GM21360 (cell line): Measurements from ENCODE around the gene KCNJ10.

Experiments
- ATAC-seq: cut with Tn5 transposase; IDR thresholded peaks from one replicate; pipeline ENCODE4 v1.9.1; 2021; ENCODE audit warnings: mild to moderate bottlenecking, moderate library complexity; ENCODE audit not compliant: unreplicated experiment

KCNJ10 gene

GRCh38 chr1:160084771-160085321, 14.9 kb upstream of the KCNJ10 start:
- no peak for ATAC-seq

GRCh38 chr1:160083968-160084770, 14.2 kb upstream of the KCNJ10 start:
- ATAC-seq = peak; percentile 62

GRCh38 chr1:160082926-160083325, 13.0 kb upstream of the KCNJ10 start:
- no peak for ATAC-seq

GRCh38 chr1:160082487-160082886, 12.5 kb upstream of the KCNJ10 start:
- ATAC-seq = no peak

GRCh38 chr1:160081261-160081936, 11.4 kb upstream of the KCNJ10 start, which contains the start of gene KCNJ9:
TSS of gene KCNJ9 (plus strand) at chr1:160081538. CDS start at chr1:160084031, 2,493 bp downstream.
- ATAC-seq = no peak

GRCh38 chr1:160080381-160081100, 10.6 kb upstream of the KCNJ10 start:
- ATAC-seq = no peak

- no peak for ATAC-seq
Observed at GRCh38 chr1:160079448-160079847, 9.5 kb upstream of the KCNJ10 start.

GRCh38 chr1:160078512-160079195, 8.7 kb upstream of the KCNJ10 start:
- no peak for ATAC-seq

- ATAC-seq = no peak
Observed at GRCh38 chr1:160077486-160077885, 7.5 kb upstream of the KCNJ10 start.

- no peak for ATAC-seq
Observed at GRCh38 chr1:160076295-160076694, 6.3 kb upstream of the KCNJ10 start.

GRCh38 chr1:160075836-160076235, 5.9 kb upstream of the KCNJ10 start:
- no peak for ATAC-seq

- ATAC-seq = no peak
Observed at GRCh38 chr1:160074865-160075264, 4.9 kb upstream of the KCNJ10 start.

GRCh38 chr1:160071289-160071688, 1.3 kb upstream of the KCNJ10 start:
- ATAC-seq = no peak

- no peak for ATAC-seq
Observed at GRCh38 chr1:160070243-160071163, 543 bp upstream of the KCNJ10 start.

- no peak for ATAC-seq
Observed at GRCh38 chr1:160068225-160068624, 1.7 kb downstream of the KCNJ10 start.

- no peak for ATAC-seq
Observed at GRCh38 chr1:160066829-160067745, 2.9 kb downstream of the KCNJ10 start.

GRCh38 chr1:160064746-160065145, 5.2 kb downstream of the KCNJ10 start:
- no peak for ATAC-seq

GRCh38 chr1:160064164-160064563, 5.8 kb downstream of the KCNJ10 start:
- no peak for ATAC-seq

- ATAC-seq = no peak
Observed at GRCh38 chr1:160063176-160063575, 6.8 kb downstream of the KCNJ10 start.
